ENCODE results near the gene CACNA1H.

DNA sequence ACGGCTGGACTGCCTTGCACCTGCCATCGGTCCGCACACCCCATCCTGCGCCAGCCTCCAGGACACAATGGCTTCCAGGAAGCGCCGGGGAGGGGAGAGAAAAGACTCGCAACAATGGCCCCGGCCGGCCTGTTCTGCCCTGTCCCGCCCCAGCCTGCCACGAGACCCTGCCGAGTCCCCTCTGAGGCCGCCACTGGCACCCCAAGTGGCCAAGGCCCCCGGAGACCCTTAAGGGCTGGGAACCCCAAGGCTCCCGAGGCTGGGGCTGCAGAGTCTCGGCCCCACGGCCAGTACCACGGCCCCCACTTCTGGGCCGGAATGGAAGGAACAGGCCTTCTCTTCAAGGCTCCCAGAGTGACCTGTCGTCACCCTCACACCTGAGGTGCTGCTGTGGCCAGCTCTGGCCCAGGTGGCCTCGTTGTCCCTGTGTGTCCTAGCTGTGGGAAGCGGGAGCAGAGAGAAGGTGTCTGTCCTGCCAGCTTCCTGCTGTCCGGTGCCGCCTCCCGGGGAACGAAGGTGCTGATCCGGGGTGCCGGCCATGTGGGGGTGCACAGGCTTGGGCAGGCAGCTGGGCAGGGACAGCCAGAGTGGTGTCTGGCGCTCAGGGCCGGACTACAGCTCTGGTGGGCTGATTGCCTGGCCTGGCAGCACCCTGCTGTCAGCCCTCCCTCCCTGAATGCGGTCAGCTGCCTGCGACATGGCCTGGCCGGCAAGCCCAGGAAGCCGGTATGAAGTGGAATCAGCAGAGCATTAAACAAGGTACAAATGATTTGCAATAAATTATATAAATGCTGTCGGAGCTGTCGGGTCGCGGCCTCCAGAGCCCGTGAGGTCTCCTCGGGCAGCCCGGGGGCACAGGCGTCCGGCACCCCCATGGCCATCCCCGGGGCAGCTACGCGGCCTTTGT, 8.2 kb upstream of the CACNA1H start:
- TF ChIP-seq, protein P1, sequence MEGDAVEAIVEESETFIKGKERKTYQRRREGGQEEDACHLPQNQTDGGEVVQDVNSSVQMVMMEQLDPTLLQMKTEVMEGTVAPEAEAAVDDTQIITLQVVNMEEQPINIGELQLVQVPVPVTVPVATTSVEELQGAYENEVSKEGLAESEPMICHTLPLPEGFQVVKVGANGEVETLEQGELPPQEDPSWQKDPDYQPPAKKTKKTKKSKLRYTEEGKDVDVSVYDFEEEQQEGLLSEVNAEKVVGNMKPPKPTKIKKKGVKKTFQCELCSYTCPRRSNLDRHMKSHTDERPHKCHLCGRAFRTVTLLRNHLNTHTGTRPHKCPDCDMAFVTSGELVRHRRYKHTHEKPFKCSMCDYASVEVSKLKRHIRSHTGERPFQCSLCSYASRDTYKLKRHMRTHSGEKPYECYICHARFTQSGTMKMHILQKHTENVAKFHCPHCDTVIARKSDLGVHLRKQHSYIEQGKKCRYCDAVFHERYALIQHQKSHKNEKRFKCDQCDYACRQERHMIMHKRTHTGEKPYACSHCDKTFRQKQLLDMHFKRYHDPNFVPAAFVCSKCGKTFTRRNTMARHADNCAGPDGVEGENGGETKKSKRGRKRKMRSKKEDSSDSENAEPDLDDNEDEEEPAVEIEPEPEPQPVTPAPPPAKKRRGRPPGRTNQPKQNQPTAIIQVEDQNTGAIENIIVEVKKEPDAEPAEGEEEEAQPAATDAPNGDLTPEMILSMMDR (IDR thresholded peaks at IDR 0.05; ENCODE audit: low read depth, low read length) = no peak
- TF ChIP-seq EZH2phosphoT487 (IDR thresholded peaks at IDR 0.05; ENCODE audit: low read depth) = no peak

Measured in OCI-LY3 (cell line).